GM11168 (cell line): Measurements from ENCODE around the gene LRP1B.
"Not testable (repeated sequence)": the region's sequence is repeated elsewhere in the genome, so short reads cannot be mapped to it uniquely, and the experiment has no call there.

Experiments
- in situ Hi-C: fragments of 300-500 bp; cut with MboI; formaldehyde crosslinking; loops from one replicate; pipeline ENCODE4 v1.12.0; 2022; ENCODE audit warnings: low sequenced_read_pairs; ENCODE audit not compliant: unreplicated experiment

LRP1B gene

DNA sequence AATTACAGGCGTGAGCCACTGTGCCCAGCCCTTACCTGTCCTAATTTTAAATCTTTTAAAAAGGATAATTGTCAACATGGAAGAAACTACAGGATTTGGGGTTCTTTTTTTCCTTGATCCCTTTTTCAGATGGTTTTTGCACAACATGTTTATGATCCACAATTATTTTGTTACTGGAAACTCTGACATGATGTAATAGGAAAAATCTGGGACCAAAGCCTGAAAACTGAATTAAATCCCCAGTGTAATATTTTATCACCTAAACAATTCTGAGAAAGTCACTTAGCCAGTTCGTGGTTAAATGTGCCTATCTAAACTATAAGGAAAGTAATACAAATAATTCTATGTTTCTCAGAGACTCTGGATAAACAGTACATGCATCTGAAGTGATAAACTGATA, 1649.7 kb downstream of the LRP1B start:
- in situ Hi-C loops = no loop called here

DNA sequence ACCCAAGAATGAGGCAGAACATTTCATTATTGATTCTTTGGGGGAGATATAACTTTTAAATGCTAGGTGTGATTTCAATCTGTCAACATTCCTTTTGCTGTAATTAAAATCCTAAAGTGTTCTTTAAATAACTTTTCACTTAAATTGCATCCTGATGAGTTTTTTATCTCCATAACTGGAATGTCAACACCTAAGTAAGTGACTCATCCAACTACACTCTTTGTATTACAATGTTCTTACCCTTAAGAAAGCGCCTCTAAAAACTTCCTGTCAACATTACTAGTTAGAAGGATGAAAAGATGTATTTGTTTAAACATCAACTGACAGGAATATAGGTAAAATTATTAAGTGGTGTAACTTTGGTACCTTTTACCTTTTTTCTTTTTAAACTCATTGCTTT, 1657.0 kb downstream of the LRP1B start:
- in situ Hi-C loops = no loop called here

DNA sequence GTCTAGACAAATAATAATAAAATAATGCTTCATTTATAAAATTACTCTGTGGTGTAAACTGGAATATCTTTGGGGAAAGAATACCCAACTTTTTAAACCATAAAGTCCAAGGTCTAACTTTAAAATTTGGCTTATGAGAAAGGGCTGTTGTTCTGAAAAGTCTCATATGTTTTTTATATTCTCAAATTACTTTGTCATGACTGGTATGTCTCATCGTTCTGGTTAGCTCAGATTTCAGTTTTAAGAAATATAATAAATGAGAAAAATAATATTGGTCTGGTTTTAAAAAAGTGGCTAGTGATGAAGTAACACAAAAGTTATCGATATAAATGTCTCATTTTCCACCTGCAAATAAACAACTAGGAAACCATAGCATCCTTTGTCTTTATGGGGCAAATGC, 1658.1 kb downstream of the LRP1B start:
- in situ Hi-C loops = no loop called here

DNA sequence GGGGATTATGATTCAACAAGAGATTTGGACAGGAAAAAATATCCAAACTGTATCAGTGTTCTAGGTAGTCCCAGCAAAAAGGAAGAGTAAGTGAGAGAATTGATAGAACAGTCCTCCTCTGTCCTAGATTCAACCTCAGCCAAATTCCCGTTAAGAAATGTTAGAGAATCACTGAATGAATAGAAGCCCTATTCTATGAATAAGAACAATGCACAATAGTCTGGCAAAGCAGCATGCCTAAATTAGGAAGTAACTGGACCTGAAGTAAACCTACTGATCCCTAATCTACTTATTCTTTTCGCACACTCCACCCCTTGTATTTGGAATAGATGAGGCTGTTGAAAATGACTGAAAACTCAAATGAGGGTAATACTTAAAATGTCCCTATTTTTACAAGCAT, 1665.5 kb downstream of the LRP1B start:
- in situ Hi-C loops = no loop called here

DNA sequence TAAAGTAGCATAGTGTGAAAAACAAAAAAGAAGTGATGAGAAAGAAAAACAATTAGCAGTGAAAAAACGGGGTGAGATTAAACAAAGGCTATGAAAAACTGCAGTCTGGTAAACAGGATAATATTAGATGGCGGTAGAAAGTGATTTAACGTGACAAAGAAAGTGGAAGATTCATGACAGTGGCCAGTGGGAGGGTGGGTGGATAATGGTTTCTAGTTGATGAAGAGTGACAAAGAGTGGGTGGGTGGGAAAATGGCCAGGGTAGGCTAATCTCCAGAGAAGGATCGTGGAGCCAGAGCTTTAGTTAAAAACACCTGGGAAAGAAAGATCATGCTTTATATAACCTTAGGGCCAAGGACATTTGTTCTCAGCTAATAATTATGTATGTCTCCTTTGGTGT, 1667.8 kb downstream of the LRP1B start:
- in situ Hi-C loops = no loop called here

DNA sequence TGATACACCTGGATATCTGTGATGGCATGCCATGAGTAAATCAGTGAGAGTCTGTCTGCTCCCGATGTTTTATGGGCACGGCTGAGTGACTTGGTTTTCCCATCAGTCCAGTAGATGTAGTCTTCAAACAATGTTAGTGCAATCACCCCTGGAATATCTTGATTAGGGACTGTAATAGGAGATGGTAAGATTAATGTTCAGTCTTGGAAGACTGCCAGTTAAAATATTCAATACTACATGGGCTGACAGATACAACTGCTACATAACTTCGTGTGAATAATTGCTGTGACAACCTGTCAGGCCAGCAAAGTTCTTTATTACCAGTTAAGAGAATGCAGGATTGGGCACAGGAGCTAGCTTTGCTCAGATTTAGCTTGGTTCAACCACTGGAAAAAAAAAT, 1673.3 kb downstream of the LRP1B start:
- in situ Hi-C loops = no loop called here

DNA sequence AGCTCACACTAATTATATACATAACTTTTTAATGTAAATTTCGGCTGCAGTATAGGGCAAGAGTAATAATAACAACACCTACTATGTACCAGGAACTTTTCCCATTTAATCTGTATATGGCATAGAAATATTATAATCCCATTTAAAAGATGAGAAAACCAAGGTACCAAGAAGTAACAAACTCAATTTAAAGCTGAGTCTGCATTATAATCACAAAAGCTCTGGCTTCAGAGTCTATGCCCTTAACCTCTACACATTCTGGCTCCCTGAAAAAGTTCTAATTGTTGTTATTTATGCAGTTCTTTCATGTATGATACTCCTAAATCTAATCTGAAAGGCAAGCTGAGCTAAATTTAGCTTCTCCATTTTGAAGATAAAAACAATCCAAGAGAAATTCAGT, 1675.5 kb downstream of the LRP1B start:
- in situ Hi-C loops = no loop called here

DNA sequence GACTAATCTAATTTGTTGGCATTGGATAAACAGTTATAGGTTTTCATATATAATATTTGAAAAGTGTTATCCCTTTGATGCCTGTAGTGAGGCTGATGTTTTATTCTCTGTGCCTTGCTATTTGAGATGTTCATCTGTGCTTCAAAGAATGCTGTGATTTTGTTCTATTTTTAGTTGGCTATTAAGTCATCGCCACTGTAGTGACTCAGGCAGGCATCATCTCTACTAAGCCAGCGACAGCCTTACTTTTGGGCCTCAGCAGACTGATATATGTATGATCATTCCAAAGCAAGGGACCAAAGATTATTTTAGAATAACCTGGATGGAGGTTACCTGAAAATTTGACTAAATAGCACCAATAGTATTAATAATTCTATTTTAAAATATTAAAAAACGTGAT, 1676.1 kb downstream of the LRP1B start:
- in situ Hi-C loops = no loop called here

DNA sequence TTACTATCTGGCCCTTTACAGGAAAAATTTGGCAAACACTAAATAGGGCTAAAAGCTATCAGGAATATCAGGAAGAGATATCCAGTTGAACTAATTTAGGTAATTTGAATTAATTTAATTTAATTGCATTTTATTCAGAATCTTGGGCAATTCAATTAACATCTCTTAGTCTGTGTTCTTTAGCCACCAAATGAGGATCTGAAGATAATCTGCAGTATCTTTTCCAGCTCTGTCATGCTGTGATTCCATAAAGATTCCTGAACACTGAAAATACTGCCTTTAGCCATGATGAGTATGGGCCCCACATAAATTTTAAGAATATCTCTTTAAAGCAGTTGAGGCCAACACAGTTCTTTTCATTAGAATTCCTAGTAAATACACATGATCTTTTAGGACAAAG, 1679.5 kb downstream of the LRP1B start:
- in situ Hi-C loops = no loop called here

DNA sequence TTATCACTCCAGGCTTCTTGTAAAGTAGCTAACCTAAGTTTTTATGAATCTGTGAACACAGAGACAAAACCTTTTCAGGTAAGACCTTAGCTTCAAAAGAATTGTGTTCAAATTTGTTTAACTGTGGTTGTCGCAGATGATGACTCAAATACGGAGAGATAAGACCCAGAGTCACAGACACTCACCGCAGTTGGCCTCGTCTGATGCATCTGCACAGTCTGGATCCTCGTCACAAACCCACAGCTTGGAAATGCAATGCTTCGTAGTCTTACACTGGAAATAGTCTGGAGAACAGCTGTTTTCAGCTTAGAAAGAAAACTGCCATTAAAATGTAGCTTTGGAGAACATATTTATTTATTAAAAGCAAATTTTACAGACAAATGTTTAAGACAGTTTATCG, 1688.5 kb downstream of the LRP1B start:
- in situ Hi-C loops = no loop called here

DNA sequence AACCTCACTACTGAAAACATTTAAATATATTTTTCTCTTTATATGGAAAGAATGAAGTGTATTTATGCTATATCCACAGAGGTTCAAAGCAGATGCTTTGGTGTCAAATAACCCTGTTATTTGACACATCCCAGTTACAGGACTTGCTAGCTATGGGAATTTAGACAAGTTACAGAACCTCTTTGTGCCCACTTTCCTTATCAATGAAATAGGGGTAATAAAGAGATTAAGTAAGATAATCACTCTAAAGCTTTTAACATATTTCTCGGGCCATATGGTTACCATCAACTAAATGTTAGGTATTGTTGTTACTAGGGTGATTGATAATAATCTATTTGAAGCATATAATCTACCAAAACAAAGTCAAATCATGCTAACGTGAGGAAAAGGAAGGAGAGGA, 1690.0 kb downstream of the LRP1B start:
- in situ Hi-C loops = no loop called here

DNA sequence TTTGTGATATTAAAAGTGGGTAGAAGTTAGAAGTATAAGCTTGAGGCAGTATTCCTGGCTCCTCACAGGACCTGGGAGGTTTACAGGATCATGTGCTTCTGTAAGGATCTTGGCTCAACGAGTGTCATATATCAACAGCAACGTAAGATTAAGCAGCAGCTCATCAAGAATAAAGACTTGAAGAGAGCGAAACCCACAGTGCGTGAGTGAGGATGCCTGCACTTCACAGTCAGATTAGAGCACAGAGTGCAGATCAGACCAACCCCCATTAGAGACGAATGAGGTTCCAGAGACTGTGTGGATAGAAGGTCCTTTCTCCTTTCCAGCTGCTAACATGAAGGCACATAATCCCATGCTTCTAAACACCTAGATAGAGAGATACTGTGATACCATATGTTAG, 1693.9 kb downstream of the LRP1B start:
- in situ Hi-C loops = no loop called here

DNA sequence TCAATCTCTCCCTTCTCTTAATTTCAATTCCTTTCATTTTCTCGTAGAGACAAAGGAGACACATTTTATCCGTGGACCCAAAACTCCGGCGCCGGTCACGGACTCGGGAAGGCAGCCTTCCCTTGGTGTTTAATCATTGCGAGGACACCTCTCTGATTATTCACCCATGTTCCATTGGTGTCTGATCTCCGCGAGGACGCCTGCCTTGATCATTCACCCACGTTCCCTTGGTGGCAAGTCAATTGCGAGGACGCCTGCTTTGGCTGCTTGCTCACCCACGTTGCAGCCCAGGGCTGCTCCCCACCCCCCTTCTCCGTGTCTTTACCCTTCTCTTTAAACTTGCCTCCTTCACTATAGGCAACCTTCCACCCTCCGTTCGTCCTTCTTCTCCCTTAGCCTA, 1703.8 kb downstream of the LRP1B start:
- in situ Hi-C loops = not testable (repeated sequence)

DNA sequence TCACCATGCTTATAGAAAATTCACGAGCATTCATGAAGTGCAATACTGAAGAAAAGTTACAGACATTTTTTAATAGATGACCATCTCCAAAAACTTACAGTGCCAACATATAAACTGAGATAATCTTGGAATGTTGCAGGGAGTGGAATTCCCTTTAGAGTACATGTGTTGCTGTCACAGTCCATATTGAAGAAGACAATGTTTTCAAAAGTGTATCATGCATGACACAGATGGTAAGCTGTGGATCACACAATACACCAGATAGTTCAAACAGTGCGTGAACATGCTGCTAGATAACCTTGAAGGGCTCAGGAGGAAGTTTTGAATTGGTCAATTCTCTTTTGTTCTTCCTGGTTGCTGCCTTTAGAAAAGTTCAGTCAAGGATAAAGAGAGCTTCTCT, 1706.3 kb downstream of the LRP1B start:
- in situ Hi-C loops = no loop called here

DNA sequence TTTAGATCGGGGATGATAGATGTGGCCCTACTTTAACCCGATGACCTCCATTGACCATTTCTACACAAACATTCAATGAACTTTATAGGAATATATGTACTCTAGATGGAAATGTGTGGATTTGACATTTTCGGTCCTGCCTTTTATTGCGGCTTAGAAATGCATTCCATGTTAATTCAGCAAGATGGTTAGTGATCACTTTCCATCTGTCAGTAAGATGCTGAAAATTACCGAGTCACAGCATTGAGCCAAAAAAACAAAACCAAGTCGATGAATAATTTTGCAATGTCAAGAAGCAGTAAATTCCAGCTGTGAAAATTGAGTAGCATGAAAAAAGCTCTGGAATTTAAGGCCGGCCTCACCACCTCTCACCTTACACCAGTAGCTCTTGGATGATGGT, 1708.1 kb downstream of the LRP1B start:
- in situ Hi-C loops = no loop called here

DNA sequence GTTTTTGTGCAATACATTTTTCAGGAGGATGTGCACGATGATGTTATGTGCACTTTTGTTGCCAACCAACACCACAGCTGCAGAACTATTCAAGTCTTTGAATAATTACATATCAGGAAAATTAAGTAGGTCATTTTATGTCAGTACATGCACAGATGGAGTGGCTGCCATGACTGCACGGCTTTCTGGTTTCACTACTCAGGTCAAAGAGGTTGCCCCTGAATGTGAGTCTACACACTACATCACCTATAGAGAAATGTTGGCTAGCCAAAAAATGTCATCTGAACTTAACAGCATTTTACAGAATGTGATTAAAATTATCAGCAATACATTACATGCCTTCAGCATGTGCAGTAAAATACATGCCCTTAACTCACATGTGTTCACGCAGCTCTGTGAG, 1713.3 kb downstream of the LRP1B start:
- in situ Hi-C loops = no loop called here

DNA sequence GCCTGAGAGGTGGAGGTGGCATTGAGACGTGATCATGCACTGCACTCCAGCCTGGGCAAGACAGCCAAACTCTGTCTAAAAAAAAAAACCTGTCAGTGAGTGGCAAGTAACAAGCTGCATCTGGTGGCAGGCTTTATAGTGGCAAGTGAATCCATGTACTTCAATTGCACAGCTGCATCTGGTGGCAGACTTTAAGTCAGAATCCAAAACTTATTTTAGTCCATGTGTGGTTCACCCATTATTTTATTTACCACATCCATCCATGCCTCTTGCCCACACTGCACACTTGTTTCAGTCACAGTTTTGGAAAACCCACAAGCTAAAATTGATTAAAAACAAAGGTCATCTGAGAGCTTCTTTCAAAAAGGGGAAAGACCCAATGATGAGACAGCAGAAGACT, 1714.2 kb downstream of the LRP1B start:
- in situ Hi-C loops = no loop called here

DNA sequence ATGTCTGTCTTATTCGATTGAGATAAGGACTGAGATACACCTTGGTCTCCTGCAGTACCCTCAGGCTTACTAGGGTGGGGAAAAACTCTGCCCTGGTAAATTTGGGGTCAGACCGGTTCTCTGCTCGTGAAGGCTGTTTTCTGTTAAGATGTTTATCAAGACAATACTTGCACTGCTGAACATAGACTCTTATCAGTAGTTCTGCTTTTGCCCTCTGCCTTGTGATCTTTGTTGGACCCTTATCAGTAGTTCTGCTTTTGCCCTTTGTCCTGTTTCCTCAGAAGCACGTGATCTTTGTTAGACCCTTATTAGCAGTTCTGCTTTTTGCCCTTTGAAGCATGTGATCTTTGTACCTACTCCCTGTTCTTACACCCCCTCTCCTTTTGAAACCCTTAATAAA, 1715.8 kb downstream of the LRP1B start:
- in situ Hi-C loops = not testable (repeated sequence)

DNA sequence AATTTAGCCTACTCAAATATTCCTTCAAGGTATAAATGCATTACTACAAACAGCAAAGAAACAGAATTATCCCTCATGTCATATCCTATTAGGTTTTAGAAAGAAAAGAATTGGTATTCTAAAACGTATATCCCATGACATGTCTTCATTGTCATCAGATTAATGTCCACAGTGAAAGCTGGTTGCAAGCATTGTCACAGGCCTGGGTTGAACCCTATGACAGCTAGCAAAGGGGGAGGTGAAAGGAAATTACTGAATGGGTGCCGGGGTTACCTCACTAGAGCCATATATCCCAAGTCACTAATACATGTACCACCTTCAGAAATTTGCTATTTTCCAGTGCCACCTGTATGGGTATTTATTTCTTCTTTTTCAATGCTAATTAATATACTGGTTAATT, 1720.1 kb downstream of the LRP1B start:
- in situ Hi-C loops = no loop called here

DNA sequence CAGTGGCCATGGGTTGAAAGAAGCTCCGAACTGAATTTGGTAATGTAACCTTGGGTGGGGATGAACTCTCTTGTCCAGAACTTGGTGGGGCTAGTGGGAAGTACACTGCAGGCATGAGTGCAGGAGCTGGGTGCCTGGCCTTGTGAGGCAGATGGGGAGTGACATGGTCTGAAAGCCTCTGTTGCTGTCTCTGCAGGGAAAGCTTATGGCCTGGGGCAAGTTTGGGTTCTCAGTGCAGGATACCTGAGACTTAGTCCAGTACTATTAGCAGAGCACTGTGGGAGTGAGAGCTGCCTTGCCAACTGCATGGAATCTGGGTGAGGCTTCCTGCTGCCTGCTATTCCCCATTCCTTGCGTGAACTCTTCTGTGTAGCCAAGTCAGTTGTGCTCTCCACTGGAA, 1729.8 kb downstream of the LRP1B start:
- in situ Hi-C loops = no loop called here

DNA sequence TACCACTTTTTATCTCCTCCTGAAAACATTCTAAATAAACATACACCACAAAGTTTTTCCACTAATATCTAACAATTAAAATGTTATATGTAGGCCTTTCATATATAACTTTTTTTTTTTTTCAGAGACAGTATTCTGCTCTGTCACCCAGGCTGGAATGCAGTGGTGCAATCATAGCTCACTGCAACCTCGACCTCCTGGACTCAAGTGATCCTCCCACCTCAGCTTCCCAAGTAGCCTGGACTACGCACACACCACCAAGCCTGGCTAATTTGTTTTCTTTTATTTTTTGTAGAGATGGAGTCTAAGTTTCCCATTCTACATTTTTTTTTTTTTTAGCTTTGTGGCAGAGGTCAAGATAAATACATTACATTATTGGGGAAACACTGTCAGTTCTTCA, 1738.0 kb downstream of the LRP1B start:
- in situ Hi-C loops = no loop called here

DNA sequence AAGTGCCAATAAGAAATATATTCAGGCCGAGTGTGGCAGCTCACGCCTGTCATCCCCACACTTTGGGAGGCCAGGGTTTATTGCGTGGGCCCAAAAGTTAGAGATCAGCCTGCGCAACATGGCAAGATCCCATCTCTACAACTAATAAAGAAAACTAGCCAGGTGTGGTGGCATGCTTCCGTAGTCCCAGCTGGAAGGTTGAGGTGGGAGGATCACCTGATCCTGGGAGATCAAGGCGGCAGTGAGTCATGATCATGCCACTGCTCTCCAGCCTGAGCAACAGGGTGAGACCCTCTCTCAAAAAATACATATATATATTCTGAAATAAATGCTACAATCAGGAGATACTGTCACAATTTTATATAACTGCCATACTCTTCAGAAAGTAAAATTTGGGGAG, 1745.9 kb downstream of the LRP1B start:
- in situ Hi-C loops = no loop called here

DNA sequence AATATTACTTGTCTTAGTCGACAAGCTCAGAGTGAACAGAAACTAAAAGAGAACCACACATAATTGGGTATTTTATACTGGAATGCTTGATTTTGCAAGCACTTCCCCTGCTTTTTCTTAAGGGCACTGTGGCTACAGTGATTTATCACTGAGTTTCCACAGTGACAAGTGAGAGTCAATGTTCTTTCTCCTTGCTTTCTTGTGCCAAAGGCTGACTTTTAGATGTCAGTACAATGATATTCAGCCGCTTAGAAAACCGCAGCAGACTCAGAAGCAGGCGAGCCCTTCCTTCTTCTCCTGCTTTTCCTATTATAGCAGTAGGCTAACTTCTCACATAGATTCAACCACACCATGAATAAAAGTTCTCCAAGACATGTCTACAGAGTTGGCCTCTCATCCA, 1747.0 kb downstream of the LRP1B start:
- in situ Hi-C loops = no loop called here
